Activated T-helper 1 cell treated with Interleukin-2 at 50 U/mL for 16 hours (primary cell): ENCODE measurements around the gene YIF1A.

Experiments used
- DNase-seq: peaks from one replicate; pipeline ENCODE4 v3.0.0-alpha.2; 2020; ENCODE audit warnings: low read depth

YIF1A gene

DNA sequence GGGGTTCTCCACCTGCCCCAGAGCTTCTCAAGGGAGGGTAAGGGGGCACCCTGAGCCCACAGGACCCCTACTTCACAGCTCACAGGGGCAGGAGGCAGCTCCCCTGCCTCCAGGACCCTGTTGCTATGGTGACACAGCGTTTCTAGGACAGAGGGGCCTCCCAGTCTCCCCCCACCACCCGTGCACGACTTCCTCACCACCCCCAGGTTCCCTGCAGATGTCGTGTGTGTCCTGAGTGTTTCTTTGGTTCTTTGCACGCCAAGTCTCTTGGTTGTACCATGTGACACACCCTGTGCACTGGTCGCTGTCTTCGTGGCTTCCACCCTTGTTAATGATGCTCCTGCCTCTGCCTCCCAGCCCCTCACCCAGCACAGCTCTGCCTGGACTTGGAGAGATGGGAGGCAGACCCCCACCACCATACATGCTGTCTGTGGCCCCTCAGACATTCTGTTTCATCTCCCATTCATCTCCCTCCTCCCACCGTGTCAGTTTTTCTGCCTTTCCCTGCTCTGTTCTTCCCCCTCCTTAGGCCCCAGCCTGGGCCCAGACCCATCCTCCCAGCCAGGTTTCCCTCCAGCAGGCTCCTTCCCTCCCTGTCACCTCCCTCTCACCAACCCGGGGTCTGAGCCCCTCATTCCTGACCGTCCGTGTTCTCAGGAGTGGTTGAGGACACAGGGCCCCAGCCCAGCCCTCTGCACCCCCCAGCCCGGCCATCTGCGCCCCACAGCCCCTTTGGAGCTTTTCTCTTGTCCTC, 45.0 kb downstream of the YIF1A start:
- no peak for DNase-seq

DNA sequence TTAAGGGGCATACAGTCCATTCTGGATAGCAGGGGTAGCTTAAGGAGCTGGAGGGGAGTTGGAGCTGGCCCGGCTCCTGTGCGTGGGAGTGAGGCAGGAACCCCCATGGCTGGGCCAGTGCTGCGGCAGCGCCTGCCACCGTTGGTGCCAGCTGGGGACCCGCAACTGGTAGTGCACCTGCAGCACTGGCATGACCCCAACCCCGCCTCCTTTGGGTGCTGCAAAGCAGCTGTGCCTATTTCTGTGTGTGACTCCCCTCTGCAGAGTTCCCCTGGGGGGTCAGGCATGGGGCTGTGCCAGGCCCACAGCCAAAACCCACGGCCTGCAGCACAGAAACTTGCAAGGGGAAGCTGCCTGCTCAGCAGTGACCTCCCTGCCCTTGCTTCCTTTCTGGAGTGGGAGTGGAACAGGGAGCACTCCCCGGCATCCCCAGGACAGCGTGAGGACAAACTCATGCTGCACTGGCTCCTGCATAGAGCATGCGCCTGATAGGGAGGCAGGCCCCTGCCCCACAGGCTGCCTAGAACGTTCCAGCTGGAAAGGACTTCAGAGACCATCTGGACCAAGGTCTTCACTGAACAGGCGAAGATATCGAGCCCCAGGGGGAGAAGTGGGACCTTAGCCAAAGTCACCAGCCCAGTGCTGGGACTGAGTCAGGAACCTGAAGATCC, 46.7 kb downstream of the YIF1A start:
- no peak for DNase-seq

DNA sequence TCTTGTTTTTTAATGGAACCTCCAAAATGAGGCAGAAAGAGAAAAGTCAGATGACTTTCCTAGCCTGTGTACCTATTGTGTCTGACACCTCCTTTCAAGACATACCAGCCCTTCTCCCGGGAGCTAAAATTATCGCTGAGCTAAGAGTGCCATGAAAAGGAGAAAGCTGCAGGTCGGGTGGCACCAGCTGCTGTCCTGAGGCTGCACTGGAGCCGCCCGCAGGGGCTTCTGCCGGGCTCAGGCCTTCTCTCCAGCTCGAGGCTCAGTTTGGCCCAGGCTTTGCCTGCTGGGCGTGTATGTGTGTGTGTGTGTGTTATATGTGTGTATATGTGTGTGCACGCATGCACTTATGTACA, 48.2 kb downstream of the YIF1A start:
- DNase-seq, result no peak

DNA sequence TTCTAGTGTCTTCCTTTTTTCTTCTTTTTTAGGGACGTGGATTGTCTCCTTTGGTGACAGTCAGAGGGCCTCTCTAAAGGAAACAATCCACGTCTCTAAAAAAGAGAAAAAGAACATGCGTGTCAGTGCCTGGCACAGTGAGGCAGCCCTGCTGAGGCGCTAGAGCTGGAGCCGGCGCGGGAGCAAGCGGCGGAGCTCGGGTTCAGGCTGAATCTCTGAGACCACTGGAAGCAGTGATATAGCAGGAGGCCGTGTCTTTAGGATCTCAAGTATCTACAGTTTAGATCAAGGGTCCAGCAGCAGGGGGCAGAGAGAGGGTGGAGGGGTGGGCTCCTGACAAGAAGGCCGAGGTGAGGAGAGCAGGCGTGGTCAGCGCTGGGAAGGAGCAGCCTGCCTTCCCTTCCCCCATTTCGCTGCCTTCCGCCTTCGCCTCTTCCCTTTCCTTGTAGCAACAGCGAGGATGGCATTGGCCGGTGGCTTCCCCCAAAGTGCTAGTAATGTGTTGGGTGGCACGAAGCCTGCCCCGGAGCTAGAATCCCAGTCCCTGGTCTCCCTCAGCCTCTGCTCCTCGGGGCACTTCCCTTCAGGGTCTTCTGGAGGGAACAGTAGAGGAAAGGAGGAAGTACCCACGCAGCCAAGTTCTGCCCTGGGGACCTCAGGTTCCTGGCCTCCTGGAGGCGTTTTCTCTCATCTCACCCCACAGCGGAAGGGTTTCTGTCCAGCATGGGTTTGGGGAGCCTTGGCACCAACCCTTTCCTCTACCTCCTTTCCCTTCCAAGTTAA, 48.8 kb downstream of the YIF1A start:
- DNase-seq, result no peak

DNA sequence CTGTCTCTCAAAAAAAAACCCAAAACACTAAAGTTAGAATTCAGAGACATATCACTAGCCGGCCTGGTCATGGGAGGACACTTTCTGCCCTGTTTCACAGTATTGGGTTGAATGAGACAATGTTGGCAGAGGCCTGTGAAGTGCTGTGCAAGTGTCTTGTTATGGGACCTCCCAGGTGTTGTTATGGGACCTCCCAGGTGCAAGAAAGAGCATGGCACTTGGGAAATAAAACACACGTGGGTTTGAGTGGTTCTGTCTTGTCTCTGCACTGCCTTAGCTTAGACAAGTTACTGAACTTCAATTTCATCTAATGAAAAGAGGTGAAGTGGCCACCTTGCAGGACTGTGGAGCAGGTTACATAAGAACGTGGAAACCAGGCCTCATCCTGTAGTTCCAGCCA, 49.4 kb downstream of the YIF1A start:
- no peak for DNase-seq

DNA sequence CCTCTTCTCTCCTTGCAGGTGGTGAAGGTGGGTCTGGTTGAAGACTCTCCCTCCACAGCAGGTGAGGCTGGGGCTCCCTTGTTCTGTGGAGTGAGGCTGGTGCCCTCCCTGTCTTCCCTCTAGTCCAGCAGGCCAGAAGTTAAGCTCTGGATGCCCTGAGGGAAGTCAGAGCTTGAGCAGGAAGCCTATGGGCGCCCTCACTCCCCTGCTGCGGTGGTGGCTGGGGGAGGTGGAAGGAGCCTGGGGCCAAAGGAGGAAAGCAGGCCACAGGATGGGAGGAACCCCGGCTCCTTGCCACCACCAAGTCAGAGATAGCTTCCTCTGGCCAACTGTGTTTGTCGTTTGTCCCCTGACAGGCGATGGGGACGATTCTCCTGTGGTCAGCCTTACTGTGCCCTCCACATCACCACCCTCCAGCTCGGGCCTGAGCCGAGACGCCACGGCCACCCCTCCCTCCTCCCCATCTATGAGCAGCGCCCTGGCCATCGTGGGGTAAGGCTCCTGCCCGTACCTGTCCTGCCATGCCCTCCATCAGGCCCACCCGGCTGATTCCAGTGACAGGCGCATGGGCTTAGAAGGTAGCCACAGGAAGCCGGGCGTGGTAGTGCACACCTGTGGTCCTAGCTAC, 50.0 kb downstream of the YIF1A start:
- DNase-seq, result no peak

DNA sequence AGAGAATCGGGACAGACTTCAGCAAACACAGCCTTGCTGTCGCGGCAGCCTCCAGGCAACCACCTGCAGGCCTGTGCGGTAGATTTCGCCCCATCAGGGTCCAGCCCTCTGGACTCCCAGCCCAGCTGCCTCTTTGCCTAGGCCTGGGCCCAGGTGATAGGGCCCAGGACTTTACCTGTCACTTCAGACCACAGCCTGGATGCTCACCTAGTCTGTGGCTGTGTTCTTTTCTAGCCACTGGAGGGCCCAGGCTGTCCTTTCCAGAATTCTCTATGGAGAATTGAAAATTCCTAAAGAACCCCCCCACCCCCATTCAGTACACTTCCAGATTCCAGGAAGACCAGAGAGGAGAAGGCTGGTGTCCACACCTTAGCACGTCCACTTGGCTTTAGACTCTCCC, 51.1 kb downstream of the YIF1A start:
- no peak for DNase-seq

DNA sequence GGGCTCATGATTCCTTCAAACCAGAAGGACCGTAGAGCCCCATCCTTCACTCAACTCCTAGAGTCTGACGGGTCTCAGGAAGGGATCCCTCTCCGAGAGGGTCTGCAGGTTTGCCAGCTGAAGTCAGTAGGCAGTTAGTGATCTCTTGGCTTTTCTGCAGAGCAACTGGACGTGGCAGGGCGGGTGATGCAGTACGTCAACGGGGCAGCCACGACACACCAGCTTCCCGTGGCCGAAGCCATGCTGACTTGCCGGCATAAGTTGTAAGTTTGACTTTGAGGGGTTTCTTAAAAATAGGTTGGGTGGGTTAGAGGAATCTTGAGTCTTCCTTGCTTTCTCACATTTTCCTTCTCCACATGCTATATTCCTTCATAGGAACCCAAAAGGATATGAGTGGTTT, 53.8 kb downstream of the YIF1A start:
- DNase-seq, result no peak
